SU-DHL-6 (cell line): ENCODE measurements around the gene GNPTG.

Experiments used
- EZH2phosphoT487 ChIP-seq: fragments of 200-600 bp; sonication (generic), shearing (Covaris generic); conservative IDR thresholded peaks from 2 replicates; pipeline ENCODE4 v1.6.1; 2018; ENCODE audit warnings: mild to moderate bottlenecking, antibody characterized with exemption, low read length, moderate library complexity, mixed read lengths
- TF ChIP-seq, protein P1 (sequence below): fragments of 200-600 bp; sonication (generic); IDR thresholded peaks from one replicate; pipeline ENCODE4 v1.5.1; 2017; ENCODE audit warnings: antibody characterized with exemption, mild to moderate bottlenecking, low read length, moderate library complexity; ENCODE audit not compliant: insufficient read depth, poor library complexity, severe bottlenecking

DNA sequence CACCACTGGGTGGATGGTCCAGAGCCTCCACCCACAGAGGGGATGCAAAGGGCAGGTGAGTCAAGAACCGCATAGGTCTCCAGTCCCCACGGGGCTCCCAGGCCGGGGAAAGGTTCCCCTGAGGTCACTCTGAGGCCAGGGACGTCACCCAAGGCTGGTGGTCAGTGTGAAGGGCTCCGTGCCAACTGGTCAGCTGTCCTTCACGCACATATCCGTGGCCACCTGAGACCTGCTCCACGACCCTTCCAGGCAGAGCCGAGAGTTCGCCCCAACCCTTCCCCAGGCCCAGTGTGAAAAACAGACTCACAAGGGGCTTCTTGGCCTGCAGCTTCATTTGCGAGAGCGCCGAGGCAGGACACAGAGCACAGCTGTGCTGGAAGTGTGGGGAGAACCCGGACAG lies 2.8 kb upstream of the GNPTG start:
- TF ChIP-seq, protein P1, sequence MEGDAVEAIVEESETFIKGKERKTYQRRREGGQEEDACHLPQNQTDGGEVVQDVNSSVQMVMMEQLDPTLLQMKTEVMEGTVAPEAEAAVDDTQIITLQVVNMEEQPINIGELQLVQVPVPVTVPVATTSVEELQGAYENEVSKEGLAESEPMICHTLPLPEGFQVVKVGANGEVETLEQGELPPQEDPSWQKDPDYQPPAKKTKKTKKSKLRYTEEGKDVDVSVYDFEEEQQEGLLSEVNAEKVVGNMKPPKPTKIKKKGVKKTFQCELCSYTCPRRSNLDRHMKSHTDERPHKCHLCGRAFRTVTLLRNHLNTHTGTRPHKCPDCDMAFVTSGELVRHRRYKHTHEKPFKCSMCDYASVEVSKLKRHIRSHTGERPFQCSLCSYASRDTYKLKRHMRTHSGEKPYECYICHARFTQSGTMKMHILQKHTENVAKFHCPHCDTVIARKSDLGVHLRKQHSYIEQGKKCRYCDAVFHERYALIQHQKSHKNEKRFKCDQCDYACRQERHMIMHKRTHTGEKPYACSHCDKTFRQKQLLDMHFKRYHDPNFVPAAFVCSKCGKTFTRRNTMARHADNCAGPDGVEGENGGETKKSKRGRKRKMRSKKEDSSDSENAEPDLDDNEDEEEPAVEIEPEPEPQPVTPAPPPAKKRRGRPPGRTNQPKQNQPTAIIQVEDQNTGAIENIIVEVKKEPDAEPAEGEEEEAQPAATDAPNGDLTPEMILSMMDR, result no peak
- no peak for TF ChIP-seq EZH2phosphoT487
